ENCODE measurements around the gene SPACA9. TPM values are rescaled to one million over a fixed set of nuclear protein-coding genes. Genes with fewer than 3 reads are reported as not detected.

Gene SPACA9
- total and polyA plus RNA-seq, 2 of the 4 experiments (the other 2 are of a cell fraction): 0.90 to 4.9 TPM

DNA sequence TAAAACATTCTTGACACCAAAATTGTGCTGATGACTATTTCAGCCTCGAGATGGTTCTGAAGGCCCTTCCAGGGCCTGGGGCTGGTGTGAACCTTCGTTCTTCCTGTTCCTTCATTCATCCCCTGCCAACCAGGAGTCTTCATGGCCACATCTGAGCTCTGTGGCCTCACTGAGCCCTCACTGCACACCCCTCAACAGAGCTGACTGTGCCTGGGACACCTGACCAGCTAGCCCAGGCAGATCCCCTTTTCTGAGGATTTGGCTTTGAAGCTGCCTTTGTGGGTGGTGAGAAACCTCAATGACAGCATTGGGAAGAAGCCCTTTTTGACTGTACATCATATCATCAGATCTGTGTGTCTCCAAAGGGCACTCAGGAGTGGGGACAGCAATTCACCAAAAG, 14.4 kb upstream of the SPACA9 start:
- no peaks in the 10 kb centered on the region for H3K4me1 ChIP-seq (ENCODE audit: control insufficient read depth, insufficient read depth, low read length)
- no peak overlapping the region for H3K27ac ChIP-seq (ENCODE audit: insufficient read depth, low read length)
- in situ Hi-C loops (cut with MboI; ENCODE audit: low sequenced_read_pairs): no loop called here
- no peak overlapping the region for H3K4ac ChIP-seq (ENCODE audit: low read depth, low read length)
- POLR2A ChIA-PET (ENCODE audit: unreplicated experiment): no interaction called here
- H4K20me1 ChIP-seq (ENCODE audit: insufficient read depth, low read length): no peaks in the 10 kb centered on the region
- no peak overlapping the region for H2AFZ ChIP-seq (replicated peaks; ENCODE audit: low read length, poor library complexity)
- H3K56ac ChIP-seq (ENCODE audit: extremely low read depth, insufficient read depth, low read length): no peak overlapping the region
- H3K23ac ChIP-seq (ENCODE audit: low read depth, low read length): no peak overlapping the region
- intact Hi-C loops (cut with micrococcal nuclease): no loop called here
- H2BK15ac ChIP-seq (ENCODE audit: low read depth, low read length): no peak overlapping the region
- WGBS, 2 experiments (ENCODE audit: extremely low coverage in 2 of 2, insufficient read length in 1 of 2): no CpG with 5 or more reads among the region's 2 CpGs
- no peak overlapping the region for H4K5ac ChIP-seq (ENCODE audit: low read depth, low read length)
- TF ChIP-seq NFE2L2 (IDR thresholded peaks at IDR 0.05; ENCODE audit: low read depth, low read length) (no peak), RAD21 (IDR thresholded peaks at IDR 0.05; ENCODE audit: low read length) (no peak), CEBPB (IDR thresholded peaks at IDR 0.05; ENCODE audit: low read depth, low read length) (no peak), RFX5 (IDR thresholded peaks at IDR 0.05; ENCODE audit: low read depth, low read length) (no peak), POLR2A (IDR thresholded peaks at IDR 0.05; ENCODE audit: low read depth, low read length) (no peak)
- TF ChIP-seq, protein P1, sequence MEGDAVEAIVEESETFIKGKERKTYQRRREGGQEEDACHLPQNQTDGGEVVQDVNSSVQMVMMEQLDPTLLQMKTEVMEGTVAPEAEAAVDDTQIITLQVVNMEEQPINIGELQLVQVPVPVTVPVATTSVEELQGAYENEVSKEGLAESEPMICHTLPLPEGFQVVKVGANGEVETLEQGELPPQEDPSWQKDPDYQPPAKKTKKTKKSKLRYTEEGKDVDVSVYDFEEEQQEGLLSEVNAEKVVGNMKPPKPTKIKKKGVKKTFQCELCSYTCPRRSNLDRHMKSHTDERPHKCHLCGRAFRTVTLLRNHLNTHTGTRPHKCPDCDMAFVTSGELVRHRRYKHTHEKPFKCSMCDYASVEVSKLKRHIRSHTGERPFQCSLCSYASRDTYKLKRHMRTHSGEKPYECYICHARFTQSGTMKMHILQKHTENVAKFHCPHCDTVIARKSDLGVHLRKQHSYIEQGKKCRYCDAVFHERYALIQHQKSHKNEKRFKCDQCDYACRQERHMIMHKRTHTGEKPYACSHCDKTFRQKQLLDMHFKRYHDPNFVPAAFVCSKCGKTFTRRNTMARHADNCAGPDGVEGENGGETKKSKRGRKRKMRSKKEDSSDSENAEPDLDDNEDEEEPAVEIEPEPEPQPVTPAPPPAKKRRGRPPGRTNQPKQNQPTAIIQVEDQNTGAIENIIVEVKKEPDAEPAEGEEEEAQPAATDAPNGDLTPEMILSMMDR (conservative IDR thresholded peaks at IDR 0.05; ENCODE audit: low read depth, low read length): no peak
- TF ChIP-seq, protein P2, sequence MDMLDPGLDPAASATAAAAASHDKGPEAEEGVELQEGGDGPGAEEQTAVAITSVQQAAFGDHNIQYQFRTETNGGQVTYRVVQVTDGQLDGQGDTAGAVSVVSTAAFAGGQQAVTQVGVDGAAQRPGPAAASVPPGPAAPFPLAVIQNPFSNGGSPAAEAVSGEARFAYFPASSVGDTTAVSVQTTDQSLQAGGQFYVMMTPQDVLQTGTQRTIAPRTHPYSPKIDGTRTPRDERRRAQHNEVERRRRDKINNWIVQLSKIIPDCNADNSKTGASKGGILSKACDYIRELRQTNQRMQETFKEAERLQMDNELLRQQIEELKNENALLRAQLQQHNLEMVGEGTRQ (IDR thresholded peaks at IDR 0.05; ENCODE audit: low read depth, low read length): no peak
- H3K14ac ChIP-seq (replicated peaks; ENCODE audit: low read depth, low read length): no peak overlapping the region
- peaks cover 45% of the 10 kb centered on the region for H3K27me3 ChIP-seq (ENCODE audit: control insufficient read depth, insufficient read depth, low read length)
- CTCF ChIA-PET: no interaction called here
- no peak overlapping the region for H4K8ac ChIP-seq (ENCODE audit: low read depth in 2 of 2, low read length in 2 of 2)
- no peak overlapping the region for H2BK20ac ChIP-seq (ENCODE audit: low read depth, low read length)
- dilution Hi-C loops (cut with HindIII; ENCODE audit: low sequenced_read_pairs, unreplicated experiment): no loop called here
- no peak overlapping the region for H4K91ac ChIP-seq (ENCODE audit: insufficient read depth, low read depth, low read length)
- no peak overlapping the region for H2BK5ac ChIP-seq (ENCODE audit: low read depth, low read length, poor library complexity, severe bottlenecking)
- ATAC-seq (ENCODE audit: low read depth): no peak
- no peak overlapping the region for H3K18ac ChIP-seq (ENCODE audit: low read depth, low read length)
- no peaks in the 10 kb centered on the region for H3K9me1 ChIP-seq (ENCODE audit: insufficient read depth, low read length)
- no peak overlapping the region for H3K4me2 ChIP-seq (ENCODE audit: low read depth, low read length)
- no TSS peak for BruUV-seq (replicated peaks)
- H2BK120ac ChIP-seq (ENCODE audit: low read depth, low read length): no peak overlapping the region
- DNase-seq: no peak
- no peak overlapping the region for H3K4me3 ChIP-seq (ENCODE audit: insufficient read depth, low read depth, low read length)
- H2AK9ac ChIP-seq (replicated peaks; ENCODE audit: low read depth, low read length, poor library complexity): no peak overlapping the region
- H3K9ac ChIP-seq (ENCODE audit: low read depth, low read length): no peak overlapping the region
- no peak overlapping the region for H2AK5ac ChIP-seq (ENCODE audit: low read depth, low read length)
- no peaks in the 10 kb centered on the region for H3K9me3 ChIP-seq (ENCODE audit: control insufficient read depth, insufficient read depth, low read length)
- H3K36me3 ChIP-seq (ENCODE audit: control insufficient read depth, insufficient read depth, low read length): no peaks in the 10 kb centered on the region
- H3K79me1 ChIP-seq (ENCODE audit: low read depth in 1 of 2, low read length in 2 of 2): no peaks in the 10 kb centered on the region
